Upper lobe of left lung (tissue), 4 donors: ENCODE measurements around the gene TMED10.

Experiments used
- POLR2A ChIP-seq, 4 donors: fragments of 450-650 bp; IDR thresholded peaks; one replicate each; pipeline ENCODE4 v1.5.1; 2016 to 2017; ENCODE audit warnings: antibody characterized with exemption in 4 of 4, mild to moderate bottlenecking in 2 of 4
- TF ChIP-seq, protein P1 (sequence below), 6 experiments: fragments of 450-650 bp in 4 of 6; fragments of 200-600 bp in 2 of 6; sonication (generic) in 2 of 6; IDR thresholded peaks; one replicate each; pipeline ENCODE4 v1.5.1; 2016 to 2019; ENCODE audit warnings: antibody characterized with exemption in 6 of 6

- no peak for TF ChIP-seq POLR2A (IDR thresholded peaks at IDR 0.05)
- TF ChIP-seq, protein P1, sequence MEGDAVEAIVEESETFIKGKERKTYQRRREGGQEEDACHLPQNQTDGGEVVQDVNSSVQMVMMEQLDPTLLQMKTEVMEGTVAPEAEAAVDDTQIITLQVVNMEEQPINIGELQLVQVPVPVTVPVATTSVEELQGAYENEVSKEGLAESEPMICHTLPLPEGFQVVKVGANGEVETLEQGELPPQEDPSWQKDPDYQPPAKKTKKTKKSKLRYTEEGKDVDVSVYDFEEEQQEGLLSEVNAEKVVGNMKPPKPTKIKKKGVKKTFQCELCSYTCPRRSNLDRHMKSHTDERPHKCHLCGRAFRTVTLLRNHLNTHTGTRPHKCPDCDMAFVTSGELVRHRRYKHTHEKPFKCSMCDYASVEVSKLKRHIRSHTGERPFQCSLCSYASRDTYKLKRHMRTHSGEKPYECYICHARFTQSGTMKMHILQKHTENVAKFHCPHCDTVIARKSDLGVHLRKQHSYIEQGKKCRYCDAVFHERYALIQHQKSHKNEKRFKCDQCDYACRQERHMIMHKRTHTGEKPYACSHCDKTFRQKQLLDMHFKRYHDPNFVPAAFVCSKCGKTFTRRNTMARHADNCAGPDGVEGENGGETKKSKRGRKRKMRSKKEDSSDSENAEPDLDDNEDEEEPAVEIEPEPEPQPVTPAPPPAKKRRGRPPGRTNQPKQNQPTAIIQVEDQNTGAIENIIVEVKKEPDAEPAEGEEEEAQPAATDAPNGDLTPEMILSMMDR (IDR thresholded peaks at IDR 0.05) = no peak
Observed at GRCh38 chr14:75162631-75163030, 13.8 kb downstream of the TMED10 start.
